ENCODE results near the gene CHRM1.

Gene CHRM1

DNA sequence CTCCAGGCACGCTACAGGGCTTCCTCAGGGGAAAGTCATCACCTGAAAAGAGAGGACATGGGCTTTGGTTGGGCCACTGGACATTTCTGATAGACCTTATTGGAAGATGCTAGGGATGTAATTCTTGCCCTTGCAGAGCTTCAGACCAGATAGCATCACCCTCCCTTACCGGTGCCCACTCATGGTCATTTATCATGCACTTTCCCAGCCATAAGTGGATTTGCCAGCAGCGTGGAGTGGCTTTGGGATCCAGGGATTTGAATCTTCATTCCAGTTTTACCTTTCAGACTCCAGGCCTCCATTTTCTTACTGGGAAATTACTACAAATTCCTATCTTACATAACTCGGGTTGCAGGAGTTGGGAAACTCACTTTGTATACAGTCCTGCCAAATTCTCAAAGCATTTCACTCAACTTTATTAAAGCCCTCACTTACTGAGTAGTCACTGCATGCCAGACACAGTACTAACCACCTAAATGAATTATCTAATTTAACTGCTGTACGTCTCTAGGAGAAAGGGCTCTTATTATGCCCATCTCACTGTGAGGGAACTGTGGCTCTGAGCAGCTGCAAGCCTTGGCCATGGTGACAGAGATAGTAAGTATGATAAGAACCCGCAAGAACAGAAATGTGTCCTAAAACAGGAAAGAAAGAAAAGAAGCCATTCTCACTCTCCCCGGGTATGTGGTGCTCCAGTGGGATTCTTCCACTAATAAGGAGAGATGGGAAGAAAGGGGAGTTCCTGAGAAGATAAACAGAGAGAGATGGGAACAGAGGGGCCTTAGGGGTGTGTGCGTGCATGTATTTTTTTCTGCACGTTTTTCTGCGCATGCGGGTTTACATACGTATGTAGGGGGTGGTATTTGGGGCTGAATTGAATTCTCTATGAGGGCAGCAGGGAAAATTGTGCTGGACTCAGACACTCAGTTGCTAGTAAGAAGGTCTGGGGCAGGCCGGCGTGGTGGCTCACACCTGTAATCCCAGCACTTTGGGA is 9.7 kb downstream of the CHRM1 start:
- Histone ChIP-seq H3K27me3 (ENCODE audit: insufficient read depth, low read length, poor library complexity) (peaks cover 12% of the 10 kb centered on the region), H3K36me3 (ENCODE audit: insufficient read depth, low read length) (no peaks in the 10 kb centered on the region), H3K27ac (ENCODE audit: low read length) (no peak overlapping the region), H3K9ac (ENCODE audit: low read depth, low read length) (no peak overlapping the region), H4K20me1 (ENCODE audit: insufficient read depth, low read length) (peaks cover 6% of the 10 kb centered on the region; the same call in 1 of the 2 replicates), H2AFZ (ENCODE audit: low read depth, low read length) (no peak overlapping the region), H3K4me2 (ENCODE audit: insufficient read depth, low read length) (no peak overlapping the region), H3K79me2 (ENCODE audit: insufficient read depth, low read length) (no peaks in the 10 kb centered on the region), H3K9me3 (ENCODE audit: insufficient read depth, low read length, severe bottlenecking) (no peaks in the 10 kb centered on the region), H3K4me1 (ENCODE audit: insufficient read depth, low read length) (peaks cover 4% of the 10 kb centered on the region), H3K4me3 (ENCODE audit: low read depth in 1 of 2, low read length in 2 of 2) (no peak overlapping the region)
- ATAC-seq (ENCODE audit: insufficient read depth, low read depth) (peak; percentile 75), DNase-seq (no peak)
- TF ChIP-seq EZH2 (IDR thresholded peaks at IDR 0.05; ENCODE audit: borderline replicate concordance, low read depth, low read length, severe bottlenecking), result no peak
- TF ChIP-seq, protein P1, sequence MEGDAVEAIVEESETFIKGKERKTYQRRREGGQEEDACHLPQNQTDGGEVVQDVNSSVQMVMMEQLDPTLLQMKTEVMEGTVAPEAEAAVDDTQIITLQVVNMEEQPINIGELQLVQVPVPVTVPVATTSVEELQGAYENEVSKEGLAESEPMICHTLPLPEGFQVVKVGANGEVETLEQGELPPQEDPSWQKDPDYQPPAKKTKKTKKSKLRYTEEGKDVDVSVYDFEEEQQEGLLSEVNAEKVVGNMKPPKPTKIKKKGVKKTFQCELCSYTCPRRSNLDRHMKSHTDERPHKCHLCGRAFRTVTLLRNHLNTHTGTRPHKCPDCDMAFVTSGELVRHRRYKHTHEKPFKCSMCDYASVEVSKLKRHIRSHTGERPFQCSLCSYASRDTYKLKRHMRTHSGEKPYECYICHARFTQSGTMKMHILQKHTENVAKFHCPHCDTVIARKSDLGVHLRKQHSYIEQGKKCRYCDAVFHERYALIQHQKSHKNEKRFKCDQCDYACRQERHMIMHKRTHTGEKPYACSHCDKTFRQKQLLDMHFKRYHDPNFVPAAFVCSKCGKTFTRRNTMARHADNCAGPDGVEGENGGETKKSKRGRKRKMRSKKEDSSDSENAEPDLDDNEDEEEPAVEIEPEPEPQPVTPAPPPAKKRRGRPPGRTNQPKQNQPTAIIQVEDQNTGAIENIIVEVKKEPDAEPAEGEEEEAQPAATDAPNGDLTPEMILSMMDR (IDR thresholded peaks at IDR 0.05; ENCODE audit: borderline replicate concordance, extremely low read depth, low read length, poor library complexity, severe bottlenecking), result no peak

DNA sequence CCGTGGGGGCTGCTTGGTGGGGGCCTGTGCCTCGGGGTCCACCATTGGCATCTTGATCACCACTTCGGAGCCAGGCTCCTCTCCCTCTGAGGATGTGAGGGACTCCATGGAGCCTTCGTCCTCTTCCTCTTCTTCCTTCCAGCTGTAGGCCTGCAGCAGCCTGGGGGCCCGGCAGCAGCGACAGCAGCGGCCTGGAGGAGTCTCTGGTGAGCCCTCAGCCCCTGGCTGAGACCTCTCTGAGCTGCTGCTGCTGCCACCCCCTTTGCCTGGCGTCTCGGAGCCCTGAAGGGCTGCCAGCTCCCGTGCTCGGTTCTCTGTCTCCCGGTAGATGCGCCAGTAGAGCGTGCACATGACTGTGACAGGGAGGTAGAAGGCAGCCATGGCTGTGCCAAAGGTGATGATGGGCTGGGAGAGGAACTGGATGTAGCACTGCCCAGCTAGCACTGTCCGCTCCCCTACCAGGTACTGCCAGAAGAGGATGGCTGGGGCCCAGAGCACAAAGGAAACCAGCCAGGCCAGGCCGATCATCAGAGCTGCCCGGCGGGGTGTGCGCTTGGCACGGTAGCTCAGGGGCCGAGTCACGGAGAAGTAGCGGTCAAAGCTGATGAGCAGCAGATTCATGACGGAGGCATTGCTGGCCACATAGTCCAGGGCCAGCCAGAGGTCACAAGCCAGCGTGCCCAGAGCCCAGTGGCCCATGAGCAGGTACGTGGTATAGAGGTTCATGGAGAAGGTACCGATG is 10.9 kb downstream of the CHRM1 start:
- Histone ChIP-seq H3K27ac (ENCODE audit: low read length) (no peak overlapping the region), H3K27me3 (ENCODE audit: insufficient read depth, low read length, poor library complexity) (peaks cover 13% of the 10 kb centered on the region), H2AFZ (ENCODE audit: low read depth, low read length) (no peak overlapping the region), H3K9me3 (ENCODE audit: insufficient read depth, low read length, severe bottlenecking) (no peaks in the 10 kb centered on the region), H3K9ac (ENCODE audit: low read depth, low read length) (no peak overlapping the region), H3K4me2 (ENCODE audit: insufficient read depth, low read length) (no peak overlapping the region), H3K36me3 (ENCODE audit: insufficient read depth, low read length) (no peaks in the 10 kb centered on the region), H3K79me2 (ENCODE audit: insufficient read depth, low read length) (no peaks in the 10 kb centered on the region), H3K4me3 (ENCODE audit: low read depth in 1 of 2, low read length in 2 of 2) (no peak overlapping the region), H4K20me1 (ENCODE audit: insufficient read depth, low read length) (peaks cover 6% of the 10 kb centered on the region; the same call in 1 of the 2 replicates), H3K4me1 (ENCODE audit: insufficient read depth, low read length) (peaks cover 4% of the 10 kb centered on the region)
- DNase-seq (no peak), ATAC-seq (ENCODE audit: insufficient read depth, low read depth) (no peak)
- TF ChIP-seq, protein P1 (IDR thresholded peaks at IDR 0.05; ENCODE audit: borderline replicate concordance, extremely low read depth, low read length, poor library complexity, severe bottlenecking), result no peak
- TF ChIP-seq EZH2 (IDR thresholded peaks at IDR 0.05; ENCODE audit: borderline replicate concordance, low read depth, low read length, severe bottlenecking), result no peak

DNA sequence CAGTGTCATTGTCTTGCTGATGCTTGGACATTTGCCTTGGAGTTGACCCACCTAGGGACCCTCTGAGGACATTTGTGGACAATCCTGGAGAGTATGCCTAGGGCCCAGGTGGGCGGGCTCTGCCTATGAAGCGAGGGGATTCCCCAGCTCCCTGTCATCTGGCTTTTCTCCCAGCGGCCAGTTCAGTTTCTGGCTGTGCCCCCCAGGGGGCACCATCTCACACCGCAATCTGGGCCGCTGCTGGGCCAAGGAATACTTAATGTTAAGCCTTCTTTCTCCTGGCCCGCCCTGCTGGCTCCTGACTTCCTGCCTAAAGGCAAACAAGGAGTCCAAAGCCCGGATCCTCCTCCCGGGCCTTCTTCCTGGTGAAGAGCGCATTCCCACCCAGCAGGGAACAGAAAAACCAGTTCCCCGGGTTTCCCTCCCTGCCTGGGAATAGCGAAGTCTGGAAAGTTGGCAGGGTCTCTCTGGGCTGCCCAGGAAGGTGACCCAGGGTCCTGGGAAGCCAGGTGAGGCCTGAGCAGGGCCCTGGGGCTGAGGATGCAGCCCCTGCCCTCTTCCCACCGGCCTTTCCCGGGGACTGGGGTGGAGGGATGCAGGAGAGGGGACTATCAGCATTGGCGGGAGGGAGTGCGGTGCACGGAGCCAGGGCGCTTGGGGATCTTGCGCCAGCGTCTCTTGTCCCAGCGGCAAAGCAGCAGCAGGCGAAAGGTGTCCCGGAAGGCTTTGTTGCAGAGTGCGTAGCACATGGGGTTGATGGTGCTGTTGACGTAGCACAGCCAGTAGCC is 11.9 kb downstream of the CHRM1 start:
- Histone ChIP-seq H2AFZ (ENCODE audit: low read depth, low read length) (no peak overlapping the region), H3K4me1 (ENCODE audit: insufficient read depth, low read length) (peaks cover 4% of the 10 kb centered on the region), H3K9ac (ENCODE audit: low read depth, low read length) (no peak overlapping the region), H3K4me2 (ENCODE audit: insufficient read depth, low read length) (no peak overlapping the region), H3K27ac (ENCODE audit: low read length) (no peak overlapping the region), H3K27me3 (ENCODE audit: insufficient read depth, low read length, poor library complexity) (peaks cover 13% of the 10 kb centered on the region), H3K4me3 (ENCODE audit: low read depth in 1 of 2, low read length in 2 of 2) (no peak overlapping the region), H3K36me3 (ENCODE audit: insufficient read depth, low read length) (no peaks in the 10 kb centered on the region), H3K9me3 (ENCODE audit: insufficient read depth, low read length, severe bottlenecking) (no peaks in the 10 kb centered on the region), H4K20me1 (ENCODE audit: insufficient read depth, low read length) (peaks cover 6% of the 10 kb centered on the region; the same call in 1 of the 2 replicates), H3K79me2 (ENCODE audit: insufficient read depth, low read length) (no peaks in the 10 kb centered on the region)
- TF ChIP-seq EZH2 (IDR thresholded peaks at IDR 0.05; ENCODE audit: borderline replicate concordance, low read depth, low read length, severe bottlenecking), result no peak
- TF ChIP-seq, protein P1 (IDR thresholded peaks at IDR 0.05; ENCODE audit: borderline replicate concordance, extremely low read depth, low read length, poor library complexity, severe bottlenecking), result peak; percentile 52
- ATAC-seq (ENCODE audit: insufficient read depth, low read depth), result no peak
- DNase-seq, result no peak

All from DND-41 (cell line).